CD14-positive monocyte (primary cell): ENCODE data around the gene WDR38. TPM values are rescaled to one million over a fixed set of nuclear protein-coding genes. Genes with fewer than 3 reads are reported as not detected.

Experiments
- DNase-seq, 3 donors: peaks; one replicate each; pipeline ENCODE4 v3.0.0-alpha.2; 2011 to 2022
- H2AFZ ChIP-seq: 2 replicates; pipeline ENCODE4 v1.6.0; 2012; ENCODE audit warnings: mild to moderate bottlenecking, low read depth, low read length, inconsistent platforms; ENCODE audit not compliant: insufficient read depth, poor library complexity, severe bottlenecking
- H3K27ac ChIP-seq, 2 donors: 1 replicate in 1 of 2; 2 replicates in 1 of 2; pipeline ENCODE4 v1.5.1; 2012 to 2013; ENCODE audit warnings: low read length in 2 of 2, control low read depth in 1 of 2, inconsistent platforms in 1 of 2, low read depth in 1 of 2, mild to moderate bottlenecking in 1 of 2
- H3K27me3 ChIP-seq, 2 donors: one replicate each; pipeline versions ENCODE4 v1.6.0 to v1.6.1; 2011 to 2013; ENCODE audit warnings: low read length in 2 of 2; ENCODE audit not compliant: control insufficient read depth in 2 of 2, insufficient read depth in 2 of 2
- H3K36me3 ChIP-seq, 2 donors: replicated peaks in 1 of 2; 1 replicate in 1 of 2; 2 replicates in 1 of 2; pipeline versions ENCODE4 v1.5.1 to v1.6.1; 2012 to 2013; ENCODE audit warnings: low read length in 2 of 2, control low read depth in 1 of 2, inconsistent platforms in 1 of 2, mild to moderate bottlenecking in 1 of 2; ENCODE audit not compliant: insufficient read depth in 2 of 2, control insufficient read depth in 1 of 2
- H3K4me1 ChIP-seq, 2 donors: 1 replicate in 1 of 2; 2 replicates in 1 of 2; pipeline versions ENCODE4 v1.5.1 to v1.6.1; 2012 to 2013; ENCODE audit warnings: low read length in 2 of 2, control low read depth in 1 of 2, inconsistent platforms in 1 of 2, mild to moderate bottlenecking in 1 of 2, moderate library complexity in 1 of 2; ENCODE audit not compliant: insufficient read depth in 2 of 2, control insufficient read depth in 1 of 2
- H3K4me2 ChIP-seq: replicated peaks from 2 replicates; pipeline ENCODE3; 2012; ENCODE audit warnings: low read length, moderate library complexity, mild to moderate bottlenecking; ENCODE audit not compliant: poor library complexity, severe bottlenecking; ENCODE audit errors: extremely low read depth
- H3K4me3 ChIP-seq, 3 experiments: fragments of 200-600 bp in 1 of 3; sonication (generic) in 1 of 3; replicated peaks in 1 of 3; 1 replicate in 2 of 3; 2 replicates in 1 of 3; pipeline ENCODE4 v1.5.1; 2011 to 2013; ENCODE audit warnings: low read length in 3 of 3, mild to moderate bottlenecking in 3 of 3, control low read depth in 2 of 3, low read depth in 2 of 3, inconsistent platforms in 1 of 3, moderate library complexity in 1 of 3
- H3K79me2 ChIP-seq: 2 replicates; pipeline ENCODE4 v1.6.0; 2012; ENCODE audit warnings: mild to moderate bottlenecking, control low read depth, inconsistent platforms, low read length, moderate library complexity; ENCODE audit not compliant: insufficient read depth
- H3K9ac ChIP-seq: 2 replicates; pipeline ENCODE4 v1.6.0; 2017; ENCODE audit warnings: low read length, mild to moderate bottlenecking; ENCODE audit not compliant: insufficient read depth, poor library complexity, severe bottlenecking
- H3K9me3 ChIP-seq, 2 donors: replicated peaks in 1 of 2; 1 replicate in 1 of 2; 2 replicates in 1 of 2; pipeline versions ENCODE4 v1.5.1 to v1.6.1; 2012 to 2013; ENCODE audit warnings: low read length in 2 of 2, control low read depth in 1 of 2; ENCODE audit not compliant: control insufficient read depth in 1 of 2, insufficient read depth in 1 of 2
- H4K20me1 ChIP-seq: 2 replicates; pipeline ENCODE4 v1.6.0; 2012; ENCODE audit warnings: mild to moderate bottlenecking, low read length, control low read depth, moderate library complexity; ENCODE audit not compliant: insufficient read depth
- H3K27ac Mint-ChIP-seq, 7 donors: one replicate each; pipeline ENCODE4 v1.8.0; 2020; ENCODE audit warnings: mild to moderate bottlenecking in 7 of 7, mixed read lengths in 7 of 7, moderate library complexity in 6 of 7, inconsistent platforms in 2 of 7
- H3K27me3 Mint-ChIP-seq, 3 donors: one replicate each; pipeline ENCODE4 v1.8.0; 2021 to 2022; ENCODE audit warnings: low read depth in 3 of 3, mild to moderate bottlenecking in 3 of 3, mixed read lengths in 3 of 3, moderate library complexity in 3 of 3, inconsistent platforms in 1 of 3
- H3K36me3 Mint-ChIP-seq, 2 donors: one replicate each; pipeline ENCODE4 v1.8.0; 2020; ENCODE audit warnings: mixed read lengths in 2 of 2, inconsistent platforms in 1 of 2, mild to moderate bottlenecking in 1 of 2
- H3K4me1 Mint-ChIP-seq: one replicate; pipeline ENCODE4 v1.8.0; 2020; ENCODE audit warnings: mild to moderate bottlenecking, mixed read lengths
- H3K4me3 Mint-ChIP-seq, 2 donors: one replicate each; pipeline ENCODE4 v1.8.0; 2020; ENCODE audit warnings: mild to moderate bottlenecking in 2 of 2, mixed read lengths in 2 of 2, moderate library complexity in 1 of 2
- H3K9me3 Mint-ChIP-seq, 7 donors: one replicate each; pipeline ENCODE4 v1.8.0; 2020 to 2022; ENCODE audit warnings: mixed read lengths in 7 of 7, mild to moderate bottlenecking in 6 of 7, moderate library complexity in 6 of 7, inconsistent platforms in 2 of 7
- CTCF ChIP-seq: fragments of 200-600 bp; IDR thresholded peaks from one replicate; pipeline ENCODE4 v1.8.0; 2022; ENCODE audit warnings: antibody characterized with exemption, mild to moderate bottlenecking
- WGBS: methylation state at CpG from one replicate; pipeline ENCODE4 v1.1.5; 2013; ENCODE audit warnings: missing lambda C conversion rate; ENCODE audit not compliant: insufficient coverage; 5-methylcytosine and 5-hydroxymethylcytosine counted together
- intact Hi-C, 2 donors: fragments of 100-400 bp; cut with micrococcal nuclease; formaldehyde crosslinking; loops; one replicate each; pipeline versions ENCODE4 v1.15.0 to v1.15.1; 2023
- polyA plus RNA-seq, 3 donors: library from polyadenylated mRNA; depleted of rRNA in 1 of 3; unstranded in 2 of 3; stranded (reverse) in 1 of 3; fragments of 300-500 nt in 2 of 3; fragments of >200 nt in 1 of 3; fragmentation: Illumina TruSeq in 2 of 3; gene quantifications; 1 replicate in 2 of 3; 2 replicates in 1 of 3; pipeline ENCODE4 v1.2.3, GENCODE V29; 2012 to 2021

WDR38 gene
- polyA plus RNA-seq, 3 donors: not detected

GRCh38 chr9:124869986-124870560, 16.8 kb downstream of the WDR38 start:
- H3K79me2 ChIP-seq: peaks cover 76% of the 10 kb centered on the region
- H3K27me3 ChIP-seq: no peaks in the 10 kb centered on the region
- H3K4me1 ChIP-seq: peaks cover 46 to 52% of the 10 kb centered on the region in 2 donors
- peaks cover 0 to 1% (median 0%) of the 10 kb centered on the region in 3 donors for H3K27me3 Mint-ChIP-seq
- H3K36me3 ChIP-seq: peaks cover 16 to 20% of the 10 kb centered on the region in 2 donors
- peak overlapping the region; percentile 94 for H3K4me2 ChIP-seq
- peak overlapping the region; percentile 86 to 95 (median 95) for H3K4me3 ChIP-seq
- H3K9me3 ChIP-seq: no peaks in the 10 kb centered on the region
- H3K4me3 Mint-ChIP-seq: peak overlapping the region; percentile 84 to 92
- DNase-seq: no peak
- WGBS: 0% methylated on average over 3 of the region's 12 CpGs
- peaks cover 22 to 23% of the 10 kb centered on the region in 2 donors for H3K36me3 Mint-ChIP-seq
- intact Hi-C loops: loop anchor here in 1 of 2 donors (10.0 kb wide), 1 partner anchor 275 kb away; the partner anchor contains the start of gene SCAI
- H3K4me1 Mint-ChIP-seq: peaks cover 47% of the 10 kb centered on the region
- H3K9me3 Mint-ChIP-seq: peaks cover 0 to 2% (median 0%) of the 10 kb centered on the region in 7 donors
- peak overlapping the region; percentile 18 to 97 for H3K27ac ChIP-seq
- H3K27ac Mint-ChIP-seq: peak overlapping the region; percentile 80 to 94 (median 92)
- H3K9ac ChIP-seq: peak overlapping the region; percentile 95
- H4K20me1 ChIP-seq: peaks cover 48% of the 10 kb centered on the region
- TF ChIP-seq CTCF: no peak
- H2AFZ ChIP-seq: peak overlapping the region; percentile 96

- Mint-ChIP-seq H3K4me1 (peaks cover 47% of the 10 kb centered on the region), H3K4me3 (peak overlapping the region; percentile 84 to 92), H3K27me3 (peaks cover 0 to 1% (median 0%) of the 10 kb centered on the region in 3 donors), H3K9me3 (peaks cover 0 to 2% (median 0%) of the 10 kb centered on the region in 7 donors), H3K36me3 (peaks cover 28 to 29% of the 10 kb centered on the region in 2 donors), H3K27ac (peak overlapping the region; percentile 80 to 94 (median 92))
- Histone ChIP-seq H3K36me3 (peaks cover 23 to 26% of the 10 kb centered on the region in 2 donors), H3K27ac (peak overlapping the region; percentile 18 to 97), H3K27me3 (no peaks in the 10 kb centered on the region), H2AFZ (no peak overlapping the region), H3K79me2 (peaks cover 83% of the 10 kb centered on the region), H3K4me1 (peaks cover 46 to 52% of the 10 kb centered on the region in 2 donors), H3K4me3 (peak overlapping the region in 2 of 3 experiments; percentile 95), H4K20me1 (peaks cover 53% of the 10 kb centered on the region), H3K9ac (peak overlapping the region; percentile 95), H3K9me3 (no peaks in the 10 kb centered on the region), H3K4me2 (peak overlapping the region; percentile 94)
- 38% methylated on average over 6 of the region's 6 CpGs for WGBS
- DNase-seq: no peak
- intact Hi-C loops: no loop called here
- no peak for TF ChIP-seq CTCF
These were observed 17.5 kb downstream of the WDR38 start for GRCh38 chr9:124870723-124871122.
